Upper lobe of right lung (tissue), 1 donor: ENCODE results near the gene TTLL9. TPM values are rescaled to one million over a fixed set of nuclear protein-coding genes. Genes with fewer than 3 reads are reported as not detected.

Source experiments
- ATAC-seq: fragments of 200-7000 bp; cut with Tn5 transposase; one replicate; pipeline ENCODE4 v1.9.1; 2020; ENCODE audit warnings: mild to moderate bottlenecking, moderate library complexity
- DNase-seq: peaks from one replicate; pipeline ENCODE4 v3.0.0-alpha.2; 2020
- H3K27ac ChIP-seq: fragments of 200-600 bp; one replicate; pipeline ENCODE4 v1.8.0; 2022
- H3K27me3 ChIP-seq: fragments of 200-600 bp; one replicate; pipeline ENCODE4 v1.8.0; 2022; ENCODE audit warnings: mild to moderate bottlenecking
- H3K36me3 ChIP-seq: fragments of 200-600 bp; one replicate; pipeline ENCODE4 v1.8.0; 2022
- H3K4me1 ChIP-seq: fragments of 200-600 bp; one replicate; pipeline ENCODE4 v1.8.0; 2022
- H3K4me3 ChIP-seq: fragments of 200-600 bp; one replicate; pipeline ENCODE4 v1.8.0; 2022; ENCODE audit warnings: mild to moderate bottlenecking
- H3K9me3 ChIP-seq: fragments of 200-600 bp; one replicate; pipeline ENCODE4 v1.8.0; 2022
- CTCF ChIP-seq: fragments of 200-600 bp; IDR thresholded peaks from one replicate; pipeline ENCODE4 v1.8.0; 2022; ENCODE audit warnings: antibody characterized with exemption
- intact Hi-C: fragments of 100-400 bp; cut with DNase I; formaldehyde crosslinking; loops from one replicate; pipeline ENCODE4 v1.11.0; 2022
- total RNA-seq: library from RNA; stranded (reverse); fragmentation: NEBNext Ultra II Directional; extraction: Animal tissue kit (Norgen Biotek cat#: 25700); gene quantifications from one replicate; pipeline ENCODE4 v1.2.1, GENCODE V29; 2021
- donor health status: DM: no; HTN: yes; CAD: no; lungs with severe emphysema.

The TTLL9 gene
- total RNA-seq, 1 donor from 2014 or later = 0.49 TPM

DNA sequence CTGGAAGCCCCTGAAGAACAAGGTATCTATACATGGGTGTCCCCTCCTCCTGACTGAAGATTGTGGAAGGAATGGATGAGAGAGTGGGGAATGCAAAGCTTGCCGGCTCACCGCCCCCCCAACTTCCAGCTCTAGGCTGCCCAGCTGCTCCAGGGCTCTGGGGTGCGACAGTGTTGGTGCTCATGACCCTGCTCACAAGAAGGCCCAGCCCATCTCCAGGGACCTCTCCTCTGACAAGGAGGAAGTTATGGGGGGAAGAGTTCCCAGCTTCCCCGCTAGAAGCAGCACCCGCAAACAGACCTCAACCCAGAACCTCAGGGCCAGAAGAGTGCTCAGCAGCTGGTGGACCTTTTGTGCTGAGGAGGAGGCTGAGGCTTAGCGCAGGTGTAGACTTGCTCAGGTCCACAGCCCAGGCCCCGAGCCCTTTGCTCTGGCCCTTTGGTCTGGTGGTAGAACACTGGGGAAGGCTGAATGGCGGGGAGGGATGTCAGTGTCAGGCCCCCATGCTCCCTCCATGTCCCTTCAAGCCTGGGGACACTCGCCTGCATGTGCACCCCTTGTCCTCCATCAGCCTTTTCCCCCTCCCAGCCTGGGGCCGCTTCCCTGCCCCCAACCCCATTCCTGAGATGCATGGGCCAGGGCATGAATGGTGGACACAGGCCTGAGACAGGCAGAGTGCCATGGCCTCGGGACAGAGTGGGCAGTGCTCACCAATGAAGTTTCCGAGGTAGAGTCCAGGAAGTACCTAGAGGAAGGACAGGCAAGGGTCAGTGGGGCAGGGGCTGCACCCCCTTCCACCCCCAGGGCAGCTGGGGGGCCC lies 1.4 kb upstream of the TTLL9 start:
- no peak for DNase-seq
- Histone ChIP-seq H3K4me3 (peak overlapping the region; percentile 68), H3K27ac (no peak overlapping the region), H3K9me3 (no peaks in the 10 kb centered on the region), H3K36me3 (no peaks in the 10 kb centered on the region), H3K4me1 (peaks cover 11% of the 10 kb centered on the region), H3K27me3 (no peaks in the 10 kb centered on the region)
- intact Hi-C loops = no loop called here
- ATAC-seq = no peak
- TF ChIP-seq CTCF = no peak

- ATAC-seq = no peak
- no peak for DNase-seq
- H3K4me3 ChIP-seq = peak overlapping the region; percentile 68
- intact Hi-C loops = no loop called here
- peaks cover 11% of the 10 kb centered on the region for H3K4me1 ChIP-seq
- no peaks in the 10 kb centered on the region for H3K9me3 ChIP-seq
- H3K27ac ChIP-seq = no peak overlapping the region
- TF ChIP-seq CTCF = no peak
- no peaks in the 10 kb centered on the region for H3K27me3 ChIP-seq
- H3K36me3 ChIP-seq = no peaks in the 10 kb centered on the region
These were observed 827 bp upstream of the TTLL9 start for GRCh38 chr20:31869673-31869941.

- no peak for ATAC-seq
- DNase-seq = no peak
- Histone ChIP-seq H3K36me3 (no peaks in the 10 kb centered on the region), H3K4me3 (peak overlapping the region; percentile 68), H3K27me3 (no peaks in the 10 kb centered on the region), H3K9me3 (no peaks in the 10 kb centered on the region), H3K27ac (peak overlapping the region; percentile 58), H3K4me1 (peaks cover 11% of the 10 kb centered on the region)
- TF ChIP-seq CTCF = no peak
- intact Hi-C loops = no loop called here
These were observed 538 bp downstream of the TTLL9 start for GRCh38 chr20:31870726-31871617.

GRCh38 chr20:31871618-31871954 lies 1.2 kb downstream of the TTLL9 start:
- Histone ChIP-seq H3K4me1 (peaks cover 11% of the 10 kb centered on the region), H3K27ac (no peak overlapping the region), H3K27me3 (no peaks in the 10 kb centered on the region), H3K4me3 (no peak overlapping the region), H3K9me3 (no peaks in the 10 kb centered on the region), H3K36me3 (no peaks in the 10 kb centered on the region)
- DNase-seq (no peak), ATAC-seq (no peak)
- intact Hi-C loops = no loop called here
- no peak for TF ChIP-seq CTCF

- H3K36me3 ChIP-seq = no peaks in the 10 kb centered on the region
- no peaks in the 10 kb centered on the region for H3K9me3 ChIP-seq
- H3K4me1 ChIP-seq = peaks cover 11% of the 10 kb centered on the region
- DNase-seq (no peak), ATAC-seq (no peak)
- no peak for TF ChIP-seq CTCF
- intact Hi-C loops = no loop called here
- no peaks in the 10 kb centered on the region for H3K27me3 ChIP-seq
- H3K4me3 ChIP-seq = no peak overlapping the region
- H3K27ac ChIP-seq = no peak overlapping the region
These were observed 2.0 kb downstream of the TTLL9 start for GRCh38 chr20:31872406-31872805.
